ENCODE measurements around the gene DACH1. TPM values are rescaled to one million over a fixed set of nuclear protein-coding genes. Genes with fewer than 3 reads are reported as not detected.
"Not testable (repeated sequence)": the region's sequence is repeated elsewhere in the genome, so short reads cannot be mapped to it uniquely, and the experiment has no call there.

DACH1 gene
- total RNA-seq = 1 to 10 TPM in 2 of 4 donors, under 1 TPM in 2; 0.08 to 2.3 (median 0.71) TPM

- DNase-seq = peak; percentile 20
- 2 to 3% methylated on average over 30 of the region's 30 CpGs for WGBS, 2 donors
- H3K27ac ChIP-seq = peak within 1 kb of the TSS; percentile 61 to 83 (median 75)
- intact Hi-C loops (cut with DNase I) = no loop called here
- no peaks in the 10 kb centered on the region for H3K9me3 ChIP-seq
- H3K4me3 ChIP-seq = peak within 1 kb of the TSS; percentile 39 to 74 (median 56)
- H3K36me3 ChIP-seq = no peaks in the 10 kb centered on the region
- peaks cover 0 to 79% (median 9%) of the 10 kb centered on the region in 4 donors for H3K27me3 ChIP-seq
- peaks cover 9 to 33% (median 12%) of the 10 kb centered on the region in 3 donors for H3K4me1 ChIP-seq
- TF ChIP-seq POLR2A (IDR thresholded peaks at IDR 0.05) = peak in 2 of 4 donors; percentile 13 to 21
- no peak for TF ChIP-seq CTCF (IDR thresholded peaks at IDR 0.05)
These were observed at the start of gene DACH1 for GRCh38 chr13:71867131-71867814. Gene DACH1, minus strand, starts transcription at chr13:71867204.

- H3K4me3 ChIP-seq = no peak overlapping the region
- intact Hi-C loops (cut with DNase I) = no loop called here
- no peaks in the 10 kb centered on the region for H3K36me3 ChIP-seq
- WGBS, 2 donors = 81 to 96% methylated on average over 3 of the region's 3 CpGs
- DNase-seq = no peak
- H3K27me3 ChIP-seq = no peaks in the 10 kb centered on the region
- H3K9me3 ChIP-seq = no peaks in the 10 kb centered on the region
- no peak overlapping the region for H3K27ac ChIP-seq
- H3K4me1 ChIP-seq = no peaks in the 10 kb centered on the region
- no peak for TF ChIP-seq CTCF (IDR thresholded peaks at IDR 0.05)
- TF ChIP-seq POLR2A (IDR thresholded peaks at IDR 0.05) = no peak
These were observed 46.7 kb upstream of the DACH1 start for GRCh38 chr13:71913717-71914116.

- H3K9me3 ChIP-seq = no peaks in the 10 kb centered on the region
- TF ChIP-seq POLR2A (IDR thresholded peaks at IDR 0.05) = no peak
- TF ChIP-seq CTCF (IDR thresholded peaks at IDR 0.05) = no peak
- no peak overlapping the region for H3K4me3 ChIP-seq
- H3K27me3 ChIP-seq = no peaks in the 10 kb centered on the region
- no peak for DNase-seq
- H3K27ac ChIP-seq = no peak overlapping the region
- H3K4me1 ChIP-seq = no peaks in the 10 kb centered on the region
- intact Hi-C loops (cut with DNase I) = no loop called here
- no peaks in the 10 kb centered on the region for H3K36me3 ChIP-seq
These were observed 45.5 kb upstream of the DACH1 start for GRCh38 chr13:71912524-71912923.

- 62 to 72% methylated on average over 1 of the region's 1 CpG for WGBS, 2 donors
- TF ChIP-seq CTCF (IDR thresholded peaks at IDR 0.05) = no peak
- TF ChIP-seq POLR2A (IDR thresholded peaks at IDR 0.05) = no peak
- H3K27ac ChIP-seq = no peak overlapping the region
These were observed 39.4 kb upstream of the DACH1 start for GRCh38 chr13:71906448-71906847.

GRCh38 chr13:71902676-71903075 lies 35.7 kb upstream of the DACH1 start:
- DNase-seq = no peak
- Histone ChIP-seq H3K4me3 (no peak overlapping the region), H3K4me1 (no peaks in the 10 kb centered on the region), H3K27me3 (no peaks in the 10 kb centered on the region), H3K27ac (no peak overlapping the region), H3K9me3 (no peaks in the 10 kb centered on the region), H3K36me3 (no peaks in the 10 kb centered on the region)
- TF ChIP-seq CTCF (IDR thresholded peaks at IDR 0.05) (no peak), POLR2A (IDR thresholded peaks at IDR 0.05) (no peak)
- intact Hi-C loops (cut with DNase I) = no loop called here
- 69 to 83% methylated on average over 1 of the region's 1 CpG for WGBS, 2 donors

More at GRCh38 chr13:71906448-71906847, 39.4 kb upstream of the DACH1 start:
- Histone ChIP-seq H3K36me3 (no peaks in the 10 kb centered on the region), H3K4me3 (no peak overlapping the region), H3K9me3 (no peaks in the 10 kb centered on the region), H3K4me1 (no peaks in the 10 kb centered on the region), H3K27me3 (no peaks in the 10 kb centered on the region)
- DNase-seq = no peak
- intact Hi-C loops (cut with DNase I) = no loop called here

- intact Hi-C loops (cut with DNase I); H3K27me3 ChIP-seq; H3K4me1 ChIP-seq; H3K27ac ChIP-seq; H3K4me3 ChIP-seq; DNase-seq; H3K9me3 ChIP-seq; H3K36me3 ChIP-seq: not testable (repeated sequence)
- 79 to 88% methylated on average over 3 of the region's 3 CpGs for WGBS, 2 donors
These were observed 26.5 kb upstream of the DACH1 start for GRCh38 chr13:71893506-71893905.

Data from esophagus squamous epithelium (tissue), 5 donors.